Muscle of leg (tissue), 11 donors: Measurements from ENCODE around the gene COBL. TPM values are rescaled to one million over a fixed set of nuclear protein-coding genes. Genes with fewer than 3 reads are reported as not detected.

Experiments used
- DNase-seq: peaks from one replicate; pipeline ENCODE4 v3.0.0; 2013
- H3K27ac ChIP-seq: one replicate; pipeline ENCODE4 v1.5.1; 2013; ENCODE audit warnings: mild to moderate bottlenecking, low read length, control low read depth
- H3K27me3 ChIP-seq: one replicate; pipeline ENCODE4 v1.6.1; 2013; ENCODE audit warnings: low read length; ENCODE audit not compliant: control insufficient read depth, insufficient read depth
- H3K36me3 ChIP-seq: one replicate; pipeline ENCODE4 v1.6.1; 2013; ENCODE audit warnings: low read length; ENCODE audit not compliant: control insufficient read depth, insufficient read depth
- H3K4me1 ChIP-seq: one replicate; pipeline ENCODE4 v1.6.1; 2013; ENCODE audit warnings: low read length; ENCODE audit not compliant: control insufficient read depth, insufficient read depth
- H3K4me3 ChIP-seq: one replicate; pipeline ENCODE4 v1.5.1; 2013; ENCODE audit warnings: low read length, control low read depth
- H3K9me3 ChIP-seq: replicated peaks from 2 replicates; pipeline ENCODE4 v1.6.1; 2013; ENCODE audit warnings: low read depth, low read length; ENCODE audit not compliant: control insufficient read depth
- whole genome bisulfite sequencing: methylation state at CpG from one replicate; pipeline ENCODE4 v1.1.5; 2013; ENCODE audit warnings: missing lambda C conversion rate; ENCODE audit not compliant: insufficient coverage; 5-methylcytosine and 5-hydroxymethylcytosine counted together
- polyA plus RNA-seq, 8 donors: library from polyadenylated mRNA; unstranded; fragments of 120-200 nt; gene quantifications; one replicate each; pipeline versions ENCODE4 v1.2.1 to v1.2.3, GENCODE V29; 2013; ENCODE audit warnings: inconsistent platforms in 1 of 8, low replicate concordance in 1 of 8; ENCODE audit not compliant: insufficient read length in 8 of 8, insufficient read depth in 1 of 8
- total RNA-seq: library from RNA; stranded (reverse); fragments of 120-200 nt; gene quantifications from one replicate; pipeline ENCODE4 v1.2.4, GENCODE V29; 2013

The COBL gene
- total and polyA plus RNA-seq, 9 donors, result 60.6 to 122 (median 94.2) TPM

DNA sequence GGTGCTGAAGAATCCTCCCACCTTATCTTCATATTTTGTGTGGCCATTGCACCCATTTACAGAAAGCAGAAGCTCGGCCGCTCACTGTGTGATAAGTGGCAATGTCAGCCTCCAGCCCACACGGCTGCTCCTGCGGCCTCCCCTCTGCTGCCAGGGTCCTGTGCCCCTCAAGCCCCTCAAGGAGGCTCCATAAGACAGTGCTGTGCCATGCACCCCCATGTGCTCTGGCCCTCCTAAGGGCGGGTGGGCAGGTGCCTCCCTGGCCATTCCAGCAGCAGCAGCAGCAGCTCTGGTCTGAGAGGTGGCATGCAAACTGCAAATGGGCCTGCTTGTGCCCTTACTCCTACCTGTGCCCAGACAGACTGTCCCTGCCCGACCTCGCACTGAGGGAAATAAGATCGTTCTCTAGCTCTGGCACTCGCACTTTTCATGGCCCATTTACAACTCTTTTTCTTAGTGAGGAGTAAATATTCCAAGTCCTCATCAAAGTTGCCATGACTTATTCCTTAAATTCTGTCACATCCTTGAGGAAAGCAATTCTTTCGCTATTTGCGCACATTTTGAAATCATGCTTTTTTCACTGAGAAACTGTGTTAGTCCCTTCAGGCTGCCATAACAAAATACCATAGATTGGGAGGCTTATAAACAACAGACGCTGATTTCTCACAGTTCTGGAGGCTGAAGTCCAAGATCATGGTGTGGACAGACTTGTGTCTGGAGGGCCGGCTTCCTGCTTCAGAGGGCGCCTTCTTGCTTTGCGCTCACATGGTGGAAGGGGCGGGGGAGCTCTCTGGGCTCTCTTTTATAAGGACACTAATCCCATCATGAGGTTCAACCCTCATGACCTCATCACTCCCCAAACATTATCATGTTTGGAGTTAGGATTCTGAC is 187.8 kb downstream of the COBL start:
- Histone ChIP-seq H3K27ac (no peak overlapping the region), H3K36me3 (peaks cover 6% of the 10 kb centered on the region), H3K9me3 (no peaks in the 10 kb centered on the region), H3K27me3 (no peaks in the 10 kb centered on the region), H3K4me1 (no peaks in the 10 kb centered on the region), H3K4me3 (no peak overlapping the region)
- no peak for DNase-seq
- WGBS, result 83% methylated on average over 8 of the region's 16 CpGs

GRCh38 chr7:51127618-51127904 is 189.0 kb downstream of the COBL start:
- Histone ChIP-seq H3K27ac (no peak overlapping the region), H3K36me3 (peaks cover 5% of the 10 kb centered on the region), H3K9me3 (no peaks in the 10 kb centered on the region), H3K4me3 (no peak overlapping the region), H3K4me1 (no peaks in the 10 kb centered on the region), H3K27me3 (no peaks in the 10 kb centered on the region)
- WGBS, result 100% methylated on average over 1 of the region's 3 CpGs
- DNase-seq, result no peak

DNA sequence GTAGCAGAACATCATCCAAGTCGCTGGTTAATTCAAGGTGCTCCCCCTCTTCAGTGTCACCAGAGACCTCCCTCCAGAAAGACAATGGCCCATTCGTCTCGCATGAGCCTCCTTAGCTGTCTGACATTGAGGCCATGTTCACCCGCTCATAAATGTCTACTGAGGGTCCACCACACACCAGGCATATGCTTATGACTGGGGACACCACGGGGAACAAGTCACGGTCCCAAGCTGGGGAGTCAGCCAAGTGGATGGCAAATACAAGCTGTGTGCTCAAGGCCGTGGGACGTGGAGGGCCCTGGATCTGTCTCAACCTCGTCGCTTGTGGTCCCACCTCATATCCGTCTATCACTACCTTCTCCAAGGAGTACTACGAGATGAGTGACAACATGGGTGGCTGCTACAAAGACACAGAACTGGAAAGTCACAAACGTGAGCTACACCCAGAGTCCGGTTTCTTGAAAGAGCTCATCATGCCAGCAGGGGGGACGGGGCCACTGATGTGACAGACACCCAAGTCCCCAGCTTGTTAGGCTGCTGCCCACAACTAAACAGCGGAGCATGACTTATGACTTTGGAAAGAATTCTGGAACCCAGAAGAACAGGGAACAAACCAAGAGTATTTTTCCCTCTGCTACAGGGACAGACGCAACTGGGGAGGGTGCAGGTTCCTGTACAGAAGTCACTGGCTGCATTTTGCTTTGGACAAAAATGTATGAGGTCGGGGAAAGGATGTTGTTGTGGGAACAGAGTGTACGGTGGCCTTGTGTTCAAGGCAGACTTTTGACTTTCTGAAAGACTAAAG is 189.6 kb downstream of the COBL start:
- H3K27me3 ChIP-seq, result no peaks in the 10 kb centered on the region
- DNase-seq, result no peak
- peaks cover 3% of the 10 kb centered on the region for H3K4me1 ChIP-seq
- no peak overlapping the region for H3K27ac ChIP-seq
- no peaks in the 10 kb centered on the region for H3K9me3 ChIP-seq
- WGBS, result 87% methylated on average over 15 of the region's 19 CpGs
- no peak overlapping the region for H3K4me3 ChIP-seq
- H3K36me3 ChIP-seq, result no peaks in the 10 kb centered on the region

- no peak overlapping the region for H3K4me3 ChIP-seq
- H3K27ac ChIP-seq, result no peak overlapping the region
- peaks cover 3% of the 10 kb centered on the region for H3K4me1 ChIP-seq
- no peaks in the 10 kb centered on the region for H3K36me3 ChIP-seq
- WGBS, result 90% methylated on average over 5 of the region's 5 CpGs
- no peaks in the 10 kb centered on the region for H3K9me3 ChIP-seq
- DNase-seq, result no peak
- no peaks in the 10 kb centered on the region for H3K27me3 ChIP-seq
Observed at GRCh38 chr7:51126324-51126723, 190.3 kb downstream of the COBL start.

GRCh38 chr7:51124321-51124720 is 192.3 kb downstream of the COBL start:
- H3K36me3 ChIP-seq, result no peaks in the 10 kb centered on the region
- no peak overlapping the region for H3K27ac ChIP-seq
- WGBS, result 50% methylated on average over 2 of the region's 4 CpGs
- H3K9me3 ChIP-seq, result no peaks in the 10 kb centered on the region
- peaks cover 3% of the 10 kb centered on the region for H3K4me1 ChIP-seq
- no peak for DNase-seq
- H3K27me3 ChIP-seq, result no peaks in the 10 kb centered on the region
- no peak overlapping the region for H3K4me3 ChIP-seq

DNA sequence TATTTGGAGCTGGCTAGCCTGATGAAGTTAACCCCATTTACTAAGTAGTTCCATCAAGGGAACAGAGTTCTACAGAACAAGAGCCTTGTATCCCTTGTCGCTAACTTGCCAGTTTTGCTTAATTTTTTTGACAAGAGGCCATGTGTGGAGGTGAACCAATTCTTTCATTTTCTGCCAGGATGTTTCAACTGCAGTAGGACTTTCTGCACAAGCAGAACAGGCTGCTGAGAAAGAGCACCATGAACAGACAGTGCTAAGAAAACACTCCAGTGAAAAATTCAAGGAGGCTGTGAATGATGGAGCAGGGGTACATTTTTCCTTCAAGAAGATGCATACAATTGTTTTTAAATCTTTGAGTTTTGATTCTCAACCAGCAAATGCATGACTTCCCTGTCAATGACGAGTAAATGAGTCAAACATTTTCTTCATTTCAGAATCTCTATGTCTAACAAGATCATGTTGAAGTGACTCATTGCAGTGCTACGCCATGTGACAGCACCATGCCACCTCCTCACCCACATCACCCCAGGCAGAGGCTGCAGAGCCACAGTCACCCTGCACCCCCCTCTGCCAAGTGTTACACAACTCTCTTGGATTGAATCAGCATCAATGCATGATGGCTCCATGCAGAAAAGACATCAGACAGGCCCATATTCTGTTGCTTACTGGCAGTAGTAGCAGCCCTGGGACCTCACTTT is 193.1 kb downstream of the COBL start:
- peaks cover 3% of the 10 kb centered on the region for H3K4me1 ChIP-seq
- H3K27me3 ChIP-seq, result no peaks in the 10 kb centered on the region
- no peaks in the 10 kb centered on the region for H3K36me3 ChIP-seq
- no peak for DNase-seq
- 81% methylated on average over 3 of the region's 3 CpGs for WGBS
- H3K27ac ChIP-seq, result no peak overlapping the region
- no peaks in the 10 kb centered on the region for H3K9me3 ChIP-seq
- no peak overlapping the region for H3K4me3 ChIP-seq

DNA sequence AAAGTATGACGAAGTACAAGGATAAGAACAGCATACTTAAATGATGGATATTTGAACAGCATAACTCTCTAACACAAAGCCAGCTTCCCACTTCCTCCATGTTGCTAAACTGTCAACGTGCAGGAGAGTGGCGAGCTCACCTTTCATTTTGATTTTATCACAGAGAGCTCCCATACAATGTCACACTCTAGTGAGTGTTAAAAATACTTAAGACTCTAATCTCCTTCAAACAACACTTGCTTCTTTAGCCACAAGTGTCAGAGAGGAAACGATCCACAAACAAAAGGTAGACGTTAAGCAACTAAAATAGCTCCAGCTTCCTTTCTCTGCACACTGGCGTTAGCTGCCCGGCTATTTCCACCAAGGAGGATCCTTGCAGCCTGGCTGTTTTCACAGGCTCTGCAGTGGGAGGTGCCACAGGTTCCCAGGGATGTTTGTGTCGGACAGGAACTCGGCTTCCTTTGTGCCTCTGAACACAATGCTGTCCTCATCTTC is 194.6 kb downstream of the COBL start:
- Histone ChIP-seq H3K27ac (peak overlapping the region; percentile 45), H3K4me1 (peaks cover 3% of the 10 kb centered on the region), H3K36me3 (no peaks in the 10 kb centered on the region), H3K27me3 (no peaks in the 10 kb centered on the region), H3K9me3 (no peaks in the 10 kb centered on the region), H3K4me3 (no peak overlapping the region)
- WGBS, result 7% methylated on average over 3 of the region's 9 CpGs
- DNase-seq, result peak; percentile 48

DNA sequence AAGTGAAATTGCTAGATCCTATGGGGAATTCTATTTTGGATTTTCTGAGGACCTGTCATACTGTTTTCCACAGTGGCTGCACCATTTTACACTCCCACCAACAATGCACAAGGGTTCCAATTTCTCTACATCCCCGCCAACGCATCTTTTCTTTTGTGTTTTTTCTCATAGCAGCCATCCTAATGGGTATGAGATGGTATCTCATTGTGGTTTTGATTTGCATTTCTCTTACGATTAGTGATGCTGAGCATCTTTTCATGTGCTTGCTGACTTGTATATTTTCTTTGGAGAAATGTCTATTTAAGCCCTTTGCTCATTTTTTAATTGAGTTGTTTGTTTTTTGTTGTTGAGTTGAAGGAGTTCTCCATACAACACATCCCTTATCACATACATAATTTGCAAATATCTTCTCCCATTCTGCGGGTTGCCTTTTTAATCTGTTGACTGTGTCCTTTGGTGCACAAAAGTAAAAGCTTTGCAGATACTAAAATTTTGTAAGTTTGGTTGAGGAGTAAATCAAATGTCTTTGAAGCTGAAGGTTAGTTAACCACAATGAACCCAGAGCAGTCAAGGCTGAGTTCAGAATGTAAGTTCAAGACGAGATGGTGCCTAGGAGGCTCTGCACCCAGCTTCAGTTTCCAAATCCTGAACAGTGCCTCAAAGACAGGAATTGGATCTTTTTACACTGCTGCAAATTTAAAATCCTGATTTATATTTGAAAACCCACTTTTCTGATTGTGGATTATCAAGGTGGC is 195.4 kb downstream of the COBL start:
- Histone ChIP-seq H3K27ac (peak overlapping the region; percentile 45), H3K36me3 (no peaks in the 10 kb centered on the region), H3K9me3 (no peaks in the 10 kb centered on the region), H3K27me3 (no peaks in the 10 kb centered on the region), H3K4me1 (peaks cover 3% of the 10 kb centered on the region), H3K4me3 (no peak overlapping the region)
- DNase-seq, result no peak
- no CpG with 5 or more reads among the region's 5 CpGs for WGBS

DNA sequence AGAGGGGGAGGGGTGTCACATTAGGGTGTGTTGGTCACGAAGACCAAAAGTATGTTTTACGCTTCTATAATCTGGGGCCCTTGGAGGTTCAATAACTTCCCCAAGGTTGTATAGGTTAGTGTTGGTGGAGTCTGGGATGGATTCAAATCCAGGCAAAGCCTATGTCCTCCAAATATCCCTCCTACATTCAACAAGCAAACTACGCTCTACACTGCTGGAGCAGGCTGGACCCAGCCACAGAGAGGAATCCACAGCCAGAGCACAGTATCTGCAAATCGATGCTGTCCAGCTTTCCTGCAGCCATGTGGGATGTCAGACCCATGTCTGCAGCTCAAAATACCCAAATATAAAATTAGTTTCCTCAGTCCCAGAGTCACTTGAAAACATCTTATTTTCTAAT is 198.0 kb downstream of the COBL start:
- Histone ChIP-seq H3K36me3 (no peaks in the 10 kb centered on the region), H3K27ac (no peak overlapping the region), H3K4me3 (no peak overlapping the region), H3K27me3 (no peaks in the 10 kb centered on the region), H3K4me1 (peaks cover 3% of the 10 kb centered on the region), H3K9me3 (no peaks in the 10 kb centered on the region)
- 75% methylated on average over 1 of the region's 4 CpGs for WGBS
- DNase-seq, result no peak
